GM20431 (cell line): ENCODE results near the gene TRIM32.

Experiments used
- in situ Hi-C: fragments of 300-500 bp; cut with MseI, MboI; formaldehyde crosslinking; loops from one replicate; pipeline ENCODE4 v1.15.0; 2020; ENCODE audit warnings: low sequenced_read_pairs; ENCODE audit not compliant: unreplicated experiment

TRIM32 gene

GRCh38 chr9:116741086-116741740 is 54.1 kb downstream of the TRIM32 start:
- in situ Hi-C loops, result loop anchor here (25.0 kb wide), 1 partner anchor 121 kb away; no protein-coding TSS in a partner anchor

GRCh38 chr9:116741742-116742141 is 54.6 kb downstream of the TRIM32 start:
- in situ Hi-C loops, result loop anchor here (25.0 kb wide), 1 partner anchor 121 kb away; no protein-coding TSS in a partner anchor

DNA sequence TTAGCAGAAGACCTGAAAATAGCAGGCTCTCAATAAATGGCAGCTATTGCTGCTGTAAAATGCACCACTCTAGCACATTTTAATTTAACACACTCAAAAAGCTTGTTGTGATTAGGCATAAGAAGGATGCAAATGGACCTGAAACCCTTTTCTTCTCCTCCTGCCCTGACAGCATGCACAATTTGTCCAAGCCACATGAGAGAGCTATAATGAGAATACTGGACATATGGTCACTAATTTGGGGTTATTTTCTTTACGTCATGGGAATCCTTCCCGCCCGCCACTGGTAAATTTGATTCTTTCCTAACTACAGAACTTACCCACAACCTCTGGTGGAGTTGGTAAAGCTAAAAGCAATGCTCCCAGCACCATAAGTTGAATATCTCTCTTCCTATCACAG is 62.1 kb downstream of the TRIM32 start:
- in situ Hi-C loops, result loop anchor here (25.0 kb wide), 1 partner anchor 113 kb away; no protein-coding TSS in a partner anchor

DNA sequence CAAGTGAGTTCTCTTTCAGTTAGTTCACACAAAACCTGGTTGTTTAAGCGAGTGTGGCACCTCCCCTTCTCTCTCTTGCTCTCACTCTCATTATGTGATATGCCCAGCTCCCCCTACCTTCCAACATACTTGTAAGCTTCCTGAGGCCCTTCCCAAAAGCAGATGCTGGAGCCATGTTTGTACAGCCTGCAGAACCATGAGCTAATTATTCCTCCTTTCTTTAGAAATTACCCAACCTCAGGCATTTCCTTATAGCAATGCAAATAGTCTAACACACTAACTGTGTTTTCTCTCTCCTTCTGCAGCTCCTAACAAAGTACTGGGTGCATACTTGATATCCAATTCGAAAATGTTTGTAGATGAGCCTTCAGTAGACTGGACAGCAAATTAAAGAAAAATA is 62.7 kb downstream of the TRIM32 start:
- in situ Hi-C loops, result loop anchor here (25.0 kb wide), 1 partner anchor 113 kb away; no protein-coding TSS in a partner anchor

GRCh38 chr9:116750510-116750909 is 63.4 kb downstream of the TRIM32 start:
- in situ Hi-C loops, result no loop called here
